RWPE1 (cell line): ENCODE data around the gene USP10.

ENCODE experiments used
- CTCF ChIA-PET: fragments of 350-600 bp; sonication (Branson Sonifier 250); formaldehyde crosslinking; extraction: SDS; loops from one replicate; lab custom pipeline; 2021; lab: Yijun Ruan, JAX
- POLR2A ChIA-PET: fragments of 400-600 bp; formaldehyde crosslinking; extraction: SDS; loops from one replicate; lab custom pipeline; 2020; ENCODE audit warnings: antibody characterized with exemption; ENCODE audit not compliant: low non-redundant PET; lab: Yijun Ruan, JAX
- DNase-seq: peaks from one replicate; pipeline ENCODE4 v3.0.0; 2012; ENCODE audit warnings: low spot score
- H3K27ac ChIP-seq: fragments of 450-650 bp; 2 replicates; pipeline ENCODE4 v1.5.1; 2017
- TF ChIP-seq, protein P1 (sequence below): fragments of 450-650 bp; conservative IDR thresholded peaks from 2 replicates; pipeline ENCODE4 v1.5.1; 2017; ENCODE audit warnings: low read depth, mild to moderate bottlenecking

USP10 gene

DNA sequence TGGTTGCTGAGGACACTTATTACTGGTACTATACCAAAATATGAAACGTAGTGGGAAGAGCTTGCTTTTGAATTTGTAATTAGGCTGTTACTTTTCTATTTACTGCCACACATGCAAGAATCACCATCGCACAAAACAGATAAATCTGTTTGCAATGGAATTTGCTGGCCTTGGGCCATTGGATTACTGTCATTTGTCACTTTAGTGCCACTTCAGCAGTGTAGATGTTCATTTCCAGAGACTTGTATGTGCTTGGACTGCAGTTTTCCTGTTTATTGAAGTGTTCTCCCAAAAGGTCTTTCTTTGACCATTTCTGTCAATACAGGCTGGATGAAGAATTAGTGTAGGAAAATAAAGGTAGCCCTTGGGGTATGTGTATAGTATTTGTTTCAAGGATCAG is 4.5 kb downstream of the USP10 start:
- CTCF ChIA-PET, result no interaction called here
- H3K27ac ChIP-seq, result no peak overlapping the region
- POLR2A ChIA-PET, result no interaction called here

GRCh38 chr16:84706856-84707255 is 7.1 kb downstream of the USP10 start:
- no peak for DNase-seq
- POLR2A ChIA-PET, result no interaction called here
- TF ChIP-seq, protein P1, sequence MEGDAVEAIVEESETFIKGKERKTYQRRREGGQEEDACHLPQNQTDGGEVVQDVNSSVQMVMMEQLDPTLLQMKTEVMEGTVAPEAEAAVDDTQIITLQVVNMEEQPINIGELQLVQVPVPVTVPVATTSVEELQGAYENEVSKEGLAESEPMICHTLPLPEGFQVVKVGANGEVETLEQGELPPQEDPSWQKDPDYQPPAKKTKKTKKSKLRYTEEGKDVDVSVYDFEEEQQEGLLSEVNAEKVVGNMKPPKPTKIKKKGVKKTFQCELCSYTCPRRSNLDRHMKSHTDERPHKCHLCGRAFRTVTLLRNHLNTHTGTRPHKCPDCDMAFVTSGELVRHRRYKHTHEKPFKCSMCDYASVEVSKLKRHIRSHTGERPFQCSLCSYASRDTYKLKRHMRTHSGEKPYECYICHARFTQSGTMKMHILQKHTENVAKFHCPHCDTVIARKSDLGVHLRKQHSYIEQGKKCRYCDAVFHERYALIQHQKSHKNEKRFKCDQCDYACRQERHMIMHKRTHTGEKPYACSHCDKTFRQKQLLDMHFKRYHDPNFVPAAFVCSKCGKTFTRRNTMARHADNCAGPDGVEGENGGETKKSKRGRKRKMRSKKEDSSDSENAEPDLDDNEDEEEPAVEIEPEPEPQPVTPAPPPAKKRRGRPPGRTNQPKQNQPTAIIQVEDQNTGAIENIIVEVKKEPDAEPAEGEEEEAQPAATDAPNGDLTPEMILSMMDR, result no peak
- H3K27ac ChIP-seq, result no peak overlapping the region
- CTCF ChIA-PET, result no interaction called here

More for the DNA sequence above, 4.5 kb downstream of the USP10 start:
- DNase-seq, result no peak
- TF ChIP-seq, protein P1, result no peak

DNA sequence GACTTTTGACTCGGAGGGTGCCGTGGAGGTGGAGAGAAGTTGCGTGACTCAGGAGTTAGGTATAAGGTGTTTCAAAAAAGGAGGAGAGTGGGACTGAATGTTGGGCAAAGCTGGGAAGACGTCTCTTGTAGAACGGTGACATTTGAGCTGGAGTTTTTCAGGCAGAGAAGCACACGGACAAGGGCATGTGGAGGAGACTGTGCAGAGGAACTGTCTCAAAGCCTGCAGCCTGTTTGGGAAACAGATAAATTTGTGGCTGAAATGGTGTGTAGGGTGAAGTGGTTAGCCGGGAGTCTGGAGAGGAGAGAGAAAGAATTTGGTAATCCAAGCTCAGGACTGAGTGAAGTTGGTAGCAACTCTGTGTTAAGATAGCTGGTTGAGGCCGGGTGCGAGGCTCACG is 9.8 kb downstream of the USP10 start:
- POLR2A ChIA-PET, result no interaction called here
- DNase-seq, result no peak
- TF ChIP-seq, protein P1, result no peak
- H3K27ac ChIP-seq, result peak overlapping the region; percentile 26; the same call in 1 of the 2 replicates
- CTCF ChIA-PET, result interaction anchor here (0.9 to 1.1 kb wide), 2 partner anchors 17 kb away, joined by 3 to 4 read pairs; no protein-coding TSS in a partner anchor

DNA sequence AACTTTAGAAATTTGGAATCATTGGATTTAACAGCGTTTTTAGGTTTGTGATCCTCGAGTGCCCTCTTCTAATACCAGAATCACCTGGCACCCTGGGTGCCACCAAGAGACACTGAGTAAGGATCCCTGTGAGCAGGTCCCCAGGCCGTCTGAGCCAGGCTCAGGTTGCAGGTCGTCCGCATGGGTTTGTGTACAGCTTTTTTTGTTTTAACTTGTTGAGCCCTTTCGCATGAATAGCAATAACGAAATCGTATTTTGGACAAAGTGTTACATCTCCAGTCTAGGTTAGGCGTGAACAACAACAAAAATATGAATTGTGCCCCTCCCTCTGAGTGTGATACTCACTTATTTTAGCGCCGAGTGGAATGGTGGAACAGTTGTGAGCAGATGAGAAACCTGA is 10.9 kb downstream of the USP10 start:
- ChIA-PET POLR2A (interaction anchor here (0.7 kb wide), 1 partner anchor 10 kb away, joined by 6 read pairs; no protein-coding TSS in a partner anchor), CTCF (interaction anchor here (1.1 kb wide), 1 partner anchor 16 kb away, joined by 3 read pairs; no protein-coding TSS in a partner anchor)
- H3K27ac ChIP-seq, result no peak overlapping the region
- no peak for DNase-seq
- TF ChIP-seq, protein P1, result no peak

- no peak for DNase-seq
- ChIA-PET POLR2A (no interaction called here), CTCF (interaction anchor here (0.8 to 1.2 kb wide), 3 partner anchors 14 to 240 kb away, joined by 3 to 8 read pairs (median 3); no protein-coding TSS in a partner anchor)
- peak overlapping the region; percentile 12; the same call in 1 of the 2 replicates for H3K27ac ChIP-seq
- TF ChIP-seq, protein P1, result no peak
These were observed 12.4 kb downstream of the USP10 start for GRCh38 chr16:84712138-84712671.

DNA sequence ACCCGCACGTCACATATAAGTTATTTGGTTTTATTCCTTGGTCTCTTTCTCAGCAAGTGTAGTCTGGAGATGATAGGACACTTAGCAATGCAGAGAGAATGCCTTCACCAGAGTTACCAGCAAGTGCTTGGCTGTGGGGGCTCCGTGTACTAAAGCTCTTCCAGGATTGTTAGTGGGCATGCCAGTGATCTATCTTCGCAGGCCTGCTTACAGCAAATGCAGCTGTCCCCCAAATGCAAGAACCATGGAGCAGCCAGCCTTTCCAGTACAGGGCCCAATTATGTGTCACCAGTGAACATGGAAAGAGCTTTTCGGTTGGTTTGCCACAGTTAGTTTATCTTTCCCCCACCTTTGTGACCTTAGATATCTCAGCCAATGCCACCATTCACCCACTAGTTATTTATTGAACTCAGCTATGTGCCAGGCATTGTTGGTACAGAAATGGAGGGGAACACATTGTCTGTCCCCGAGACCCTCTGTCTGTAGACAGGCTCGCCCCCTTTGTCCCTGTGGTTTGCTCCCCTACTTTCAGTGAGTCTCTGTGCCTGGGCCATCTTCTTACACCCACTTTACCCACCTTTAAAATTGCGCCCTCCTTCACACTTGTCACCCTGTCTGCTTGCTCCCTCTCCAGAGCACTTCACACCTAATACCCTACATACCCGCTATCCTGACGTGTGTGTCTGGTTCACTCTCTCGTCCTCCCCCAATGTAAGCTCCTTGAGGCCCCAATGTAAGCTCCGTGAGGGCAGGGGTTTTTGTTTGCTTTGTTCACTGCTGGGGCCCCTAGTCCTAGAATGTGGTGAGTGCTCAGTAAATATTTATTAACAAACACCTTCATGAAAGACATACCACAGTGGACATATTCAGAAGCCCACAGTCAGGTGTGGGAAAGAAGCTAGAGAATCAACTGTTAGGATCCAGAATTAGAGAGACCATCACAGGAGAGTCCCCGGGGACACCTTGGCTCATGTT is 13.3 kb downstream of the USP10 start:
- CTCF ChIA-PET, result interaction anchor here (0.6 to 1.6 kb wide), 4 partner anchors 13 to 655 kb away, joined by 3 to 8 read pairs (median 4); no protein-coding TSS in a partner anchor
- H3K27ac ChIP-seq, result peak overlapping the region; percentile 24; the same call in 1 of the 2 replicates
- TF ChIP-seq, protein P1, result no peak
- POLR2A ChIA-PET, result no interaction called here
- no peak for DNase-seq
